HG03025 (cell line): ENCODE measurements around the gene POFUT2.

ENCODE experiments used
- ATAC-seq: cut with Tn5 transposase; IDR thresholded peaks from one replicate; pipeline ENCODE4 v1.9.1; 2021; ENCODE audit warnings: mild to moderate bottlenecking, moderate library complexity; ENCODE audit not compliant: unreplicated experiment, low FRiP score

Gene POFUT2

GRCh38 chr21:45299864-45300785 is 12.4 kb upstream of the POFUT2 start:
- ATAC-seq = no peak

- ATAC-seq = no peak
Observed at GRCh38 chr21:45299026-45299863, 11.6 kb upstream of the POFUT2 start.

- ATAC-seq = no peak
Observed at GRCh38 chr21:45297869-45298268, 10.2 kb upstream of the POFUT2 start.

DNA sequence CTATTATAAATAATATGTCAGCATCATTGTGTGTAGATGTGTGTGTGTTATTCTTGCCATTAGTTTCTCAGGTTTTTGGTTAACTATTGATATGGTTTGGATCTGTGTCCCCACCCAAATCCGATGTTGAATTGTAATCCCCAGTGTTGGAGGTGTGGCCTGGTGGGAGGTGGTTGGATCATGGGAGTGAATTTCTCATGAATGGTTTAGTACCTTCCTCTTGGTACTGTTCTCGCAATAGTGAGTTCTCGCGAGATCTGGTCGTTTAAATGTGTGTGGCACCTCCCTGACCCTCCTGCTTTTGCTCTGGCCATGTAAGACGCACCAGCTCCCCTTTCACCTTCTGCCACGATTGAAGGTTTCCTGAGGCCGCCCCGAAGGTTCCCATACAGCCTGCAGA is 9.6 kb upstream of the POFUT2 start:
- ATAC-seq = no peak

- ATAC-seq = no peak
Observed at GRCh38 chr21:45296638-45297037, 8.9 kb upstream of the POFUT2 start.

DNA sequence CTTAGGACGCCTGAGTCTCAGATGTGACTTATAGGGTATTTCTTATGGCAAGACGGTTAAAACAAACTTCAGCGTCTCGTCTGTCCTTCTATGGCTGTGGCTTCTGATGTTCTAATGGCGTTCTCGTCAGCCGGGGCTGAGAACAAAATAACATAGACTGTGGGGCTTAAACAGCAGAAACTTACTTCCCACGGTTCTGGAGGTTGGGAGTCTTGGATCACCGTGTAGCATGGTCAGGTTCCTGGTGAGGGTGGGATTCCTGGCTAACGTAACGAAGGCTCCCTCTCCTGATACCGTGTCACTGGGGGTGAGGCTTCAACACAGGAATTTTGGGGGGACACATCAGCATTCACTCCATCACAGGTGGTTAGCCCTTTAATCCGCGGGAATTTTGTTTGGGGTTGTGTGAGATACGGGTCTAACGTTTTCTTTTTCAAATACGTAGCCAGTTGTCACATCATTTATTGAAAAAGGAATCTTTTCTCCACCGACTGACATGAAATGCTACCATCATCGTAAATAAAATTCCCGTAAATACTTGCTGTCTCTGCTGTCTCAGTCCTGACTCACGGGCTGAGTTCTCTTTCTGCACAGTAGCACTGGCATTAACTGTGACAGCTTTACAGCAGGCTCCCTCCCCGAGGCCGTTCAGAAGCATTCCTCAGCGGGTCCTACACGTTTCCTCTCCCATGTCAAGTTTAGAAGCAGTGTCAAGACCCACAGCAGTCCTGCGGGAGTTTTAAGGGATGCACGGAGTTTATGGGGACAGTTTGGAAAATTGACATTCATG is 8.1 kb upstream of the POFUT2 start:
- ATAC-seq = no peak

GRCh38 chr21:45294509-45295291 is 7.0 kb upstream of the POFUT2 start:
- no peak for ATAC-seq

- ATAC-seq = no peak
Observed at GRCh38 chr21:45293726-45294401, 6.2 kb upstream of the POFUT2 start.

- ATAC-seq = no peak
Observed at GRCh38 chr21:45293220-45293725, 5.6 kb upstream of the POFUT2 start.

GRCh38 chr21:45292399-45293219 is 4.9 kb upstream of the POFUT2 start:
- no peak for ATAC-seq

DNA sequence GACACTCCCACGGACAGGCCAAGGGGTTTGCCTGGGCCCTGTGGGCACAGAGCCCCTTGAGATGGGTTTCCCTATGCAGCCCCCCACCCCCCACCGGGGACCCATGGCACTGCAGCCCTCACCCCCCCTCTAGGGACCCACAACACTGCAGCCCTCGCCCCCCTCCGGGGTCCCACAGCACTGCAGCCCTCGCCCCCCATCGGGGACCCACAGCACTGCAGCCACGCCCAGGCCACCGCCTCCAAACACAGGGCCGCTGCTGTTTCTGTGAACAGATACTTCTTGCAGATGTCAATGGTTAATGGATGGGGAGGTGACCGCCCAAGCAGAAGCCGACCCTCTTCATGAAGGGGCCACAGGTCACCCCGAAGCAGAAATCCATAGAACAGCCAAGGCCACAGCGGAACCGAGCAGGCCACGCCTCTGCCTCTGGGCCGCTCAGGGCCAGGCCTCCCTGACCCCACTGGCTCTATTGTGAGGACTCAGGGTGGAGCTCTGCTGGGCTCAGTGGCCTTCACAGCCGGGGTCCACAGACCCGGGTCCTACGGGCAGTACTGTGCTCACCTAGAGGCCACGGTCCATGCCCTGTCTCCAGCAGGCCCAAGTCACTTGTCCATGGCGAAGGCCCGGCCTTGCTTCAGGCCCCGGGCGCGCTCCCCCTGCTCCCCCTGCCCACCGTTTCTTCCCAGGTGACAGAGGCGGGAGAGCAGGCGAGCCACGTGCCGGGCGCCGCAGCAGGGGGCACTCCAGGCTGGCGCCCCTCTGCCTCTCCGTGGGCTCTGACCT is 4.1 kb upstream of the POFUT2 start:
- no peak for ATAC-seq

DNA sequence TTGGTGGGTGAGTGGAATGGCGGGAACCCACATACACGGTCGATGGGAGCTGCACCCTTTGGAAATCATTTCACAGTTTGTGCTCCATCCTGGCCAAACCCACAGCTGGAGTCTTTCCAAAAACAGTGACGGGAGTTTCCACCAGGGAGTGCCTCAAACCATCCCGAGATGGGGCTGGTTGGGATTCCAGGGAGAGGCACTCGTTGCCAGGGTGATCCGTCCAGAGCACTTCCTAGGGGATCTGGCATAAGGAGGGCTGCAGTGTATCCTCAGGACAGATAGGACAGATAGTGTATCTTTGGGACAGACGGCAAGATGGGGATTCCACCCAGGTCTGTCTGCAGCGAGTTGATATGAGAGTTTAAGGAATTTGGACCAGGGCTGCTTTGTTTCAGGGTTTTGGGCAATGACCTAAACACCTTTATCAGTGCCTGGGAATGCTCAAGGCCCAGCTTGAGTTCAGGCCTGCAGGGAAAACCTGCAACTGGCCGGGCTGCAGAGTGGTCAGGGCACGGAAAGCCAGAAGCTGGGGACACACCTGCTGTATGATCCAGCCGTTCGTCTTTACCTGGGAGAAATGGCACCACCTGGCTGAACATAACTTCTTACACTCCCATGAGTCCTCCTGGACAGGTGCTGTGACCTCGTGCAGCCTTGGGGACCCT is 3.4 kb upstream of the POFUT2 start:
- no peak for ATAC-seq

DNA sequence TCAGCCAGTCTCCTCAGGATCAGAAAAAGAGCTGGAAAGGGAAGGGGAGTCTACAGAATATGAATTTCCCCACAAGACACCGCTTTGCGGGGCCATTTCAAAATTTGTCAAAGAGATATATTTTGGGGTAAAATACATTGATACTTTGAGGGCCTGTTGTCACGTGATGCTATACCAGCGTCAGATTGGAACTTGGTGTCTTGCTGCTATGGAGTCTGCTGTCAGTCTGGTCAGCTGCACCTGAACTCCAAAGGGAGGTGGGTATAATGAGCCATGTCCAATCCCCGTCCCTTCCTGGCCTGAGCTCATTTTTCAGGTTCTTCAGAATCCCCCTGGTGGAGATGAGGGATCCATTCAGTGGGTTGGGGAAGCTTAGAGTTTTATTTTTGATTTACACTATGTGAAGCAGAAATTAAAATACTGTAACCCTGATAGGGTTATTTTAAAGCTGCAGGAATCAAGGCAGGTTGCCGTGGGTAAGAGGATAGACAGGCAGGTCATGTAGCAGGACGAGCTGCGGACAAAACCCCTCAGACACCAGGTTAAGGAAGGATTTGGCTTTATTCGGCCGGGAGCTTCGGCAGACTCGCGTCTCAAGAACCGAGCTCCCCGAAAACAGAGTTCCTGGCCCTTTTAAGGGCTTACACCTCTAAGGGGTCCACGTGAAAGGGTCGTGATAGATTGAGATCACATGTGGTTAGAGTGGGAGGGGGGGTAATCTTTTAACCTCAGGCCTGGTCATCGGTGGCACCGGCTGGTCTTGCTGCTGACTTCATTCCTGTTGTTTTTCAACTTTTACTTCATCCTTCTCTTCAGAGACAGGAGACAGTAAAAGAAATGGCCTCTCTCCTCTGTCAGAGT is 2.2 kb upstream of the POFUT2 start:
- no peak for ATAC-seq

GRCh38 chr21:45289134-45289533 is 1.4 kb upstream of the POFUT2 start:
- no peak for ATAC-seq

- no peak for ATAC-seq
Observed at GRCh38 chr21:45288441-45288841, 746 bp upstream of the POFUT2 start.
